SK-N-SH treated with all-trans-retinoic acid at 6 μM for 48 hours (cell line): Measurements from ENCODE around the gene COL3A1.

ENCODE experiments used
- ARNTL ChIP-seq: fragments of 450-650 bp; formaldehyde crosslinking; IDR thresholded peaks from 2 replicates; pipeline ENCODE4 v1.5.0; 2020; ENCODE audit warnings: low read depth, mild to moderate bottlenecking, moderate library complexity, borderline replicate concordance
- BACH2 ChIP-seq: fragments of 250-450 bp; sonication (Bioruptor Pico); IDR thresholded peaks from 2 replicates; pipeline ENCODE4 v1.9.0; 2021; ENCODE audit warnings: mild to moderate bottlenecking, borderline replicate concordance
- CREB5 ChIP-seq: fragments of 250-450 bp; sonication (Bioruptor Pico); IDR thresholded peaks from 2 replicates; pipeline ENCODE4 v1.5.1; 2020; ENCODE audit warnings: low read depth, mild to moderate bottlenecking, moderate library complexity
- CSRNP3 ChIP-seq: fragments of 250-450 bp; sonication (Bioruptor Pico); IDR thresholded peaks from 2 replicates; pipeline ENCODE4 v1.5.1; 2021; ENCODE audit warnings: mild to moderate bottlenecking, moderate library complexity
- ESRRG ChIP-seq: fragments of 250-450 bp; sonication (Bioruptor Pico); IDR thresholded peaks from 2 replicates; pipeline ENCODE4 v1.6.1; 2021; ENCODE audit warnings: mild to moderate bottlenecking
- POU6F1 ChIP-seq: fragments of 250-450 bp; sonication (Bioruptor Pico); IDR thresholded peaks from 2 replicates; pipeline ENCODE4 v1.8.0; 2021; ENCODE audit warnings: low read depth, mild to moderate bottlenecking, moderate library complexity, borderline replicate concordance
- RARB ChIP-seq: fragments of 250-450 bp; sonication (Bioruptor Pico); IDR thresholded peaks from 2 replicates; pipeline ENCODE4 v1.8.0; 2021; ENCODE audit warnings: mild to moderate bottlenecking, moderate library complexity
- TCF4 ChIP-seq: fragments of 250-450 bp; sonication (Bioruptor Pico); IDR thresholded peaks from 2 replicates; pipeline ENCODE4 v1.8.0; 2021; ENCODE audit warnings: mild to moderate bottlenecking, moderate library complexity, borderline replicate concordance
- TSHZ2 ChIP-seq: fragments of 250-450 bp; sonication (Bioruptor Pico); IDR thresholded peaks from 2 replicates; pipeline ENCODE4 v1.5.0; 2020; ENCODE audit warnings: mild to moderate bottlenecking, moderate library complexity
- ZFP30 ChIP-seq: fragments of 450-650 bp; formaldehyde crosslinking; IDR thresholded peaks from 2 replicates; pipeline ENCODE4 v1.5.0; 2022; ENCODE audit warnings: mild to moderate bottlenecking, moderate library complexity
- ZNF70 ChIP-seq: fragments of 450-650 bp; formaldehyde crosslinking; IDR thresholded peaks from 2 replicates; pipeline ENCODE4 v1.5.0; 2020; ENCODE audit warnings: mild to moderate bottlenecking, moderate library complexity
- ZNF8 ChIP-seq: fragments of 450-650 bp; formaldehyde crosslinking; IDR thresholded peaks from 2 replicates; pipeline ENCODE4 v1.5.0; 2020; ENCODE audit warnings: mild to moderate bottlenecking, moderate library complexity

GRCh38 chr2:188997263-188997662, 23.1 kb downstream of the COL3A1 start:
- TF ChIP-seq POU6F1 (CRISPR knock-in tag): no peak
- no peak for TF ChIP-seq CSRNP3 (CRISPR knock-in tag)
- TF ChIP-seq BACH2 (CRISPR knock-in tag): no peak
- TF ChIP-seq CREB5 (CRISPR knock-in tag): no peak
- TF ChIP-seq TCF4 (CRISPR knock-in tag): no peak
- no peak for TF ChIP-seq ZFP30 (CRISPR knock-in tag)
- no peak for TF ChIP-seq ARNTL
- TF ChIP-seq ZNF8: no peak
- no peak for TF ChIP-seq TSHZ2
- no peak for TF ChIP-seq ZNF70 (CRISPR knock-in tag)
- no peak for TF ChIP-seq RARB
- TF ChIP-seq ESRRG (CRISPR knock-in tag): no peak
